GM18505 (cell line): ENCODE data around the gene LRP2BP.

Source experiments
- ATAC-seq: cut with Tn5 transposase; IDR thresholded peaks from one replicate; pipeline ENCODE4 v1.9.1; 2021; ENCODE audit not compliant: unreplicated experiment
- POLR2A ChIP-seq: IDR thresholded peaks from 4 replicates; pipeline ENCODE4 v1.6.1; 2011; ENCODE audit warnings: borderline replicate concordance; ENCODE audit not compliant: insufficient read depth, insufficient read length; ENCODE audit errors: extremely low read depth

Gene LRP2BP

DNA sequence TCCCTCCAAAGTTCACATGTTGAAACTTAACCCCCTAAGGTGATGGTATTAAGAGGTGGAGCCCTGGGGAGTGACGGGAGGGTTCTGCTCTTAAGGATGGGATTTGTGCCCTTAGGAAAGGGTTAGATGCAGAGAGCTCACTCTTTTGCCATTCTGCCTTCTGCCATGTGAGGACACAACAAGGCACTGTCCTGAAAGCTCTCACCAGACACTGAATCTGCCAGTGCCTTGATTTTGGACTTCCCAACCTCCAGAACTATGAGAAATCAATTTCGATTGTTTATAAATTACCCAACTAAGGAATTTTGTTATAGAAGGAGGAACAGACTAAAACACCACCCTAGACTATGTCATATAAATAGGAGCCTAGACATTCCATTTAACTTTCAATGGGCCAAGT lies 11.7 kb downstream of the LRP2BP start:
- TF ChIP-seq POLR2A, result no peak
- ATAC-seq, result no peak

DNA sequence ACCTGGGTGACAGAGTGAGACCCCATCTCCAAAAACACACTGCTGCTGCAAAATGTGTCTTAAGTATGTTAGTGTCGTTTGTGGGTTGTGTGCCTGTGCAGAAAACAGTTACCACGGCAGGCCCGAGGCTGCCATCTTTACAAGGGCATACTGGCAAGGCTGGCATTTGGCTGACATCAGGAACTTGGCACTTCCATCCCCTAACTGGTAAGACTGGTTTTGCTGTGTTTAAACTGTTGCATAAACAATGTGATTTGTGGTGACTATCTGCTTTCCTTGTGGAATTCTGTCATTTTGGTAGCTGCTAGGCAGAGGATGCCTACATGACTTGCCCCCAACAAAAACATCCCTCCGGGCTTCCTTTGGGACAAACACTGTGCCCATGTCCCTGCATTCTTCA lies 12.3 kb downstream of the LRP2BP start:
- TF ChIP-seq POLR2A, result no peak
- no peak for ATAC-seq

DNA sequence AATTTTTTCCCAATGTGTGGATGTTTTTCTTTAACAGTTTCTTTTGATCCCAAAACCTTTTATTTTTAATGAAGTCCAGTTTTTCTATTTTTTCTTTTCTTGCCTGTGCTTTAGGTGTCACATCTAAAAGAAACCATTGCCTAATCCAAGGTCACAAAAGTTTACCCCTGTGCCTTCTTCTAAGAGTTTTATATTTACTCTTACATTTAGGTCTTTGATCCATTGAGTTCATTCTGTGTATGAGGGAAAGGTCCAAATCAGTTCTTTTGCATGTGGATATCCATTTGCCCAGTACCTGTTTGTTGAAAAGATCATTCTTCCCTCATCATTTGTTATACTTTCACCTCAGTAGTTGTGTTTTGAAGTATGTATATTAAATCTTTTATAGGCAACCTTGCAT lies 13.0 kb downstream of the LRP2BP start:
- ATAC-seq, result no peak
- TF ChIP-seq POLR2A, result no peak

DNA sequence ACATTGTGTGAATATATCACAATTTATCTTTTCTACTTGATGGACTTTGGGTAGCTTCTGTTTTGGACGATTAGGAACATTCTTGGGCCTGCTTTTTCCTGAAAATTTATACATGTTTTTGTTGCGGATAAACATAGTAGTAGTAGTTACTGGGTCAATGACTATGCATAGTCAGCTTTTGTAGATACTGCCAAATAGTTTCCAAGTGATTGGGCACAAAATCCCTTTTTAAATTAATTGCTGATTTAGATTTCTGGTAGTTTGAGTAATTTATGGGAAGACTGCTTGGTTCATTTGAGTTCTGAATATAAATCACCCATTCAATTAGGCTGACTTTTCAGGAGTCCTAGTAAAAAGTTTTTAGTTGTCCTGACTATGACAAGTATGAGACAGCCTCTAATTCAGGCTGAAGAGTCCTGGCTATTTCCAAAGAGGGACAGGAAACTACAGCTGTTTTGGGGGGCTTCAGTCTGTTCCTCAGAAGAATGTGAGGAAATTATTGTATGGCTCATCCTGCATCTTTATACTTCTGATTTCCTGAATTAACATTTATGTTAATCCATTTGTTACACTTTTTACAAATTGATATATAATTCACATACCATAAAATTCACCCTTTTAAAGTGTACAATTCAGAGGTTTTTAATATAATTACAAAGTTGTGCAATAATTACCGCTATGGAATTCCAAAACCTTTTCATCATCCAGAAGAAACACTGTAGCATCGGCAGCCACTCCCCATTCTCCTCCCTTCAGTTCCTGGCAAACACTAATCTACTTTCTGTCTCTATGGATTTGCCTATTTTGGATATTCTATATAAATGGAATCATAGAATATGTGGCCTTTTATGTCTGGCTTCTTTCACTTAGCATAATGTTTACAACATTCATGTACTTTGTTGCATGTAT lies 14.2 kb downstream of the LRP2BP start:
- no peak for ATAC-seq
- no peak for TF ChIP-seq POLR2A

DNA sequence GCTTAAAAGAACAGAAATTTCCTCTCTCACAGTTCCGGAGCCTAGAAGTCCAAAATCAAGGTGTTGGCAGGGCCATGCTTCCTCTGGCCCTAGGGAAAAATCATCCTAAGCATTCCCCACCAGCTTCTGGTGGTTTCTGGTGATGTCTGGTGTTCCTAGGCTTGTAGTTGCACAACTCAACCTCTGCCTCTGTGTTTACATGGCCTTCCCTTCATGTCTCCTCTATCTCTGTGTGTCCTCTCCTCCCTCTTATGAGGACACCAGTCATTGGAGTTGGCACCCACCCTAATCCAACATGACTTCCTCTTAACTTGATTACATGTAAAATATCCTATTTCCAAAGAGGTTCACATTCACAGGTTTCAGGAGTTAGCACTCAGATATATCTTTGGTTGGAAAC lies 15.4 kb downstream of the LRP2BP start:
- no peak for ATAC-seq
- no peak for TF ChIP-seq POLR2A

DNA sequence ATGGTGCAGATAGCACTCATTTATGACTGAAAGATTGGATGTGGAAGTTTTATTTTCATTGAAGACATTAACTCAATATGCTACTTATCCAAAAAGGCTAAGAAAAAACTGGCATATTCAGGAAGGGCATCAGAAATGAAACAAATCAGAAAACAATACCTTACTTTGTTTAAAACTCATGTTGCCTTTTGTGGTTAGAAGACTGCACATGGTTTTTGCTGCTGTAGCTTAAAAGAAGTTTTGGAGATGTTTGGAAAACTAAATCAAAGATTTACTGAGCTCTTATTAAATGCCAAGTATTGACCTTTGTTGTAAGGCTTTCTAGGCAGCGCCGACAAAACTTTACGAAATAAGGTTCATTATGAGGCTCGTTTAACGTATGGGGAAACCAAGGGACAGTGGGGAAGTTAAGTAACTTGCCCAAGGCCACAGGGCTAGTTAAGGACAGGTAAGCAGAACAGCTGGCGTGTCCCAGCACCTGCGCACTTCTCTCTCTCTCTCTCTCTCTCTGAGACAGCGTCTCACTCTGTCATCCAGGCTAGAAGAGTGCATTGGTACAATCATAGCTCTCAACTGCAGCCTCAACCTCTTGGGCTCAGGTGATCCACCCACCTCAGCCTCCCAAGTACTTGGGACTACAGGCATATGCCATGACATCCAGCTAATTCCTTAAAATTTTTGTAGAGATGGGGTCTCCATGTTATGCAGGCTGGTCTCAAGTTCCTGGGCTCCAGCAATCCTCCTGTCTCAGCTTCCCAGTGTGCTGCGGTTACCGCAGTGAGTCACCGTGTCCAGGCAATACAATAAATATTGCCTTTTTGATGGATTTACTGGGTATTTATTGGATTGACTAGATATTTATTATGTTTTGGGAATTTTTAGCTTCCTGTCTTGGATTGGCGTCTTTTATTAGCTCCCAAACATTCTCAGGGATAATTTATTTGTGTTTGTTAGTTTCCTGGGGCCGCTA lies 16.1 kb downstream of the LRP2BP start:
- no peak for ATAC-seq
- TF ChIP-seq POLR2A, result peak; percentile 33

DNA sequence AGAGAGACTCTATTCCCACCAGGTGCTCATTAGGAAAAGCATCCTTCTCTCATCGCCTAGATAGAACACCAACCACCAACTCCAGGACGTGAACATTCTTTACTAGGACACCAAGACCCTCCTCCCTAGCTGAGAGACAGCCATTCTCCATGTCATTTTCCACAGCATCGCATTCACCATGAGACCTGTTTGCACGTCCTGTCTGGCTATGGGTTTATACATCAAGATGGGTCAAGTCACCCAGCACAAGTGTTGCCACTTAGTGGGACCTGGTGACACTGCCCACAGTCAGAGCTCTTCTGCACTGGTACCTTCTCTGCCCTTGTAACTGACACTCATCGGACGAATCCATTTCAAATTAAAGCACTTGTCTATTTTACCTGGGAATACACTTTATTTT lies 17.5 kb downstream of the LRP2BP start:
- no peak for TF ChIP-seq POLR2A
- no peak for ATAC-seq

DNA sequence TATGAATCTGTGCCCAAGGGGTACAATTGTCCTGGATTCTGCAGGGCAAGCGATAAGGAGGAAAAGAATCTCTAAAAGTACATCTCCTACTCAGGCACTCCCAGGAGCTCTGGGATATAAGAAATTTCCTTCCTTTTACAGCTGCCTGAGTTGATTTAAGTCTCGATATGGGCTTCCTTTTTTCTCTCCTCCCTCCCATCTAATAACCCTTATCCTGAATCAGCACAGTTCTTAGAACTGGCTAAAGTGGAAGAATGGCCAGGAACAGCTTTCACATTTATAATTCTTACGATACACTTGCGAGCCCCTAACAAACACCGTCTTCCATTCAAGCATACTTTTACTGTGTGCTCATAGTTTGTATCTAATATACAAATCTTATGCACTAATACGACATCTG lies 21.2 kb downstream of the LRP2BP start:
- no peak for ATAC-seq
- no peak for TF ChIP-seq POLR2A

DNA sequence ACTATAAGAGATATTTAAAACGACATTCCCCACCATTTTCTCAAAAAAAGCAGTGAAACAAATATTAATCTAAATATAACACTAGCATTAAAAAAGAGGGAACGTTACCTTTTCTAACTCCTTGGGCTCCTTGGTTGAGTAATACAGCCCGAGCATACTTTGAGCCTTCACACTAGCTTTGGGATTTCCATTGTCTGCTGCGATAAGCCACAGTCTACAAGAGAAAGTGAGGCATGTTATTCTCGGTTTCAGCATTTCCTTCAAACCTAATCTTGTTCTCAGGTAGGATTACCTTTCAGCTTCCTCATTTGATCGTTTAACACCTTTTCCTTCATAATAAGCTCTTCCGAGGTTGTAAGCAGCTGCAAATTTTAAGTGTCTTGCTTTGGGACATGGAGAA lies 21.7 kb downstream of the LRP2BP start:
- ATAC-seq, result no peak
- TF ChIP-seq POLR2A, result no peak

DNA sequence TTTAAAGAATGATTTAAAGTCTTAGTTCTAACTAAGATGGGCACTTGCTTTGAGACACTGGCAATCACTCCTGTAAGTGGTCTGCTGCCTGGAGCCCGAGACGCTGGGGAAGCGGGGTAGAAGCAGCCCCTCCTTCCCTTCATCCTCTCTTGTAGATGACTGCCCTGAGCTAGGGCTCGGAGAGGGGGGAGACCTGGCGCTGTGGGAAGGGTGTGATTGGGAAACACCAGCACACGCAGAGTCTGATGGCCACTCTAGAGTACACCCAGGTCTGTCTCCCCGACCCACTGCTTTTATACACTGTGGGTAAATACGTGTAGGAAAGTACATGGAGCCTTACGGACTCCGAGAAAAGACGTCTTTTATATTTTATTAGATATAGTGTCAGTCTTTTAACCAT lies 24.0 kb downstream of the LRP2BP start:
- no peak for TF ChIP-seq POLR2A
- no peak for ATAC-seq

DNA sequence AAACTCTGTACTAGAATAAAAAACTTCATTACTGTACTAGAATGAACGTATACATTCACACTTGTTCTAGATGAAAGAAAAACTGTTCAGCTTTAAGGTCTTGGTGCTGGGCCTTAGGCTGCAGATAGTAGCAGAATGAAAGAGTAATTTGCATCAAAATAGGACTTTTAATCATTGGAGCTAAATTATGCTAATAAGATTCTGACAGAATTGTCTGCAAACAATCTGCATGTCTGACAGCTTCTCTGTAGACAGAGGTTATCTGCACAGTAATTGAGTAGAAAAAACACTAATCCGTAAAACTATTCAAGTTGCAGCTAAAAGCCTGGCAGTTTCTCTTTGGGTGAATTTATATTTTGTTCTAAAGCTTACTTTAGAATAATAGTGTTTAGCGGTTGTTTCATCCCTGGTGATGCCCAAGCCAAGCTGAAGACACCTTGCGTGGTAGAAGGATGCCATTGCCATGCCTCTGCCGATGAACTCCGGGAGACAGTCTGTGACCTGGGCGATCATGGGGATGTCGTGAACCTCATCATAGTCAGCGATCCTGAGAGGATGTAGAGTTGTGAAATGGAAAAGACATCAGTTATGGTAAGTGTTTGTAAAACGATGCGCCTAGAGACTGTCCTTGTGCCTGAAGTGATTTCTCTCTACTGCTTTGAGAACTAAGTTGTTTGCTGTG lies 25.3 kb downstream of the LRP2BP start:
- TF ChIP-seq POLR2A, result no peak
- no peak for ATAC-seq

DNA sequence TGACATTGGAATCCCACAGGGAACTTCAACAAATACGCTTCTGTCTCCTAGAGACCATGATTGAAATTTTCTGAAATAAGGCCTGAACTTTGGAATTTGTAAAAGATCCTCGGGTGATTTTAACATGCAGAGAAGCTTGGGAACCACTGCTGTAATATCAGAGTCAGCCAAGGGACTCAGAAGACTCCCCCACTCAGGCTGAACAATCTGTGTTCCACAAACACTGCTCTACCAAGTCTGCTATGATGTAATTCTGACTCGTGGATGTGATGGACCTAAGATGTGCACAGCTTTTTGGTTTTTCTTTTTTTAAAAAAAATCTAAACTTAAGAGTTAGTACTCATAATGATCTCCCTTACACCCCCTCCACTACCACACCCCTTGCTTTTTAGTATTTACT lies 26.0 kb downstream of the LRP2BP start:
- no peak for TF ChIP-seq POLR2A
- no peak for ATAC-seq

DNA sequence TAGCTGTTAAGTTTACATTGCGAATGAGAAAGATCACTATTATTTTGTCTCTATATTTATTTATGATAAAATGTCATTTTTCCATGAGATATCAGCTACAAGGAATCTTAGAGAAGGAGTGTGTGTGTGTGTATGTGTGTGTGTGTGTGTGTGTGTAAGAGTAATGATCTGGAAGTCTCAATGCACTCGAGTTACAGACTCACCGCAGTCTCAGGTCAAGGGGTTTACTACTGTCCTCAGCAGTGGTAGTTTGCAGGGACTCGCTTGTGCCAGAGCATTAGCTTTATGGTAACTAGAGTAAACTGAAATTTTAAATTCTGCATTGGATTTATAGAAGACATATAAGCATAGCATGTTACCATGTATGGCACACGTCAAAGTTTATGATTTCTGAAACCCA lies 30.8 kb downstream of the LRP2BP start:
- no peak for TF ChIP-seq POLR2A
- ATAC-seq, result no peak
